Sigmoid colon (tissue), 4 donors: ENCODE measurements around the gene POLR1G.

Experiments used
- CTCF ChIP-seq, 4 experiments: fragments of 450-650 bp in 3 of 4; fragments of 200-600 bp in 1 of 4; IDR thresholded peaks; one replicate each; pipeline ENCODE4 v1.5.1; 2016 to 2019; ENCODE audit warnings: antibody characterized with exemption in 4 of 4, mild to moderate bottlenecking in 3 of 4, moderate library complexity in 2 of 4
- POLR2A ChIP-seq, 2 donors: fragments of 450-650 bp; IDR thresholded peaks; one replicate each; pipeline ENCODE4 v1.6.1; 2016; ENCODE audit warnings: antibody characterized with exemption in 2 of 2, mild to moderate bottlenecking in 2 of 2, moderate library complexity in 2 of 2
- POLR2AphosphoS5 ChIP-seq, 4 donors: sonication (generic); formaldehyde crosslinking; IDR thresholded peaks; one replicate each; pipeline ENCODE4 v1.6.1; 2017; ENCODE audit warnings: antibody characterized with exemption in 4 of 4

DNA sequence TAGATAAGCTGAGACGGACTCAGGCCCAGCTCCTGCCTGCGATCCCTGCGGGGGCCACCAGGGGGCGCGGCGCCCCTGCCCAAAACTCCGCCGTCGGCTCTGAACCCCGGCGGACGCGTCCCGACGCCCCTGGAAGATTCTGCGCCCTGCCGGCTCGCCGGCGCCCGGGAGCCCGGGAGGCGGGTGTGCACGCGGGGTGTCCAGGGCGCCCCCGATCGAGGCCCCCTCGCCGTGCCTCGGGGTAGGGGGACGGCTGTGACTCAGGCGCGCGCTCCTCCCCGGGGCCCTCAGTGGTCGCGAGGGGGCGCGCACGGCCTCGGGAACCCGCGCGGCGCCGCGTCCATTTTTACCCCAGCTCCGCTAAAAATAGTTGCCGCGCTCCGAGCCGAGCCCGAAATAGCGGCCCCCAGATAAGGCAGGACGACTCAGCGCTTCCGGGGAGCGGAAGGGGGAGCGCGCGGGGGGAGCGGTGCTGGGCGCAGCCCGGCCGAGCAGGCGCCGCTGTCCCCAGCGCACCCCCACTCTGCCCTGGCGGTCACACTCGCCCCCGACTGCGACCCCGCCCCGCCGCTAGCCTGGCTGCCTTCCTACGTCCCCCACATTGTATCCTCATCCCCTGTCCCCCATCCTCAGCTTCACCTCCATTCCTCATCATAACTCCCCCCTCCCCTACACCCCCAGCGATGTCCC, 33.3 kb downstream of the POLR1G start:
- peak; percentile 22 to 62 (median 42) for TF ChIP-seq POLR2AphosphoS5 (IDR thresholded peaks at IDR 0.05)
- peak; percentile 91 to 100 (median 94) for TF ChIP-seq CTCF (IDR thresholded peaks at IDR 0.05)
- TF ChIP-seq POLR2A (IDR thresholded peaks at IDR 0.05), result no peak
